Skin of body (tissue), 2 donors: ENCODE measurements around the gene FLYWCH2. TPM values are rescaled to one million over a fixed set of nuclear protein-coding genes. Genes with fewer than 3 reads are reported as not detected.
A peak's percentile ranks its signal among the peaks of the same experiment; 100 is the strongest.

Experiments used
- DNase-seq: peaks from one replicate; lab custom pipeline; 2025; lab: John Stamatoyannopoulos, UW
- total RNA-seq: library from RNA; depleted of rRNA; stranded (reverse); fragments of >200 nt; gene quantifications from one replicate; pipeline ENCODE4 v1.2.3, GENCODE V29; 2014

The FLYWCH2 gene
- total RNA-seq, 1 donor from 2014 or later = 17.4 TPM

DNA sequence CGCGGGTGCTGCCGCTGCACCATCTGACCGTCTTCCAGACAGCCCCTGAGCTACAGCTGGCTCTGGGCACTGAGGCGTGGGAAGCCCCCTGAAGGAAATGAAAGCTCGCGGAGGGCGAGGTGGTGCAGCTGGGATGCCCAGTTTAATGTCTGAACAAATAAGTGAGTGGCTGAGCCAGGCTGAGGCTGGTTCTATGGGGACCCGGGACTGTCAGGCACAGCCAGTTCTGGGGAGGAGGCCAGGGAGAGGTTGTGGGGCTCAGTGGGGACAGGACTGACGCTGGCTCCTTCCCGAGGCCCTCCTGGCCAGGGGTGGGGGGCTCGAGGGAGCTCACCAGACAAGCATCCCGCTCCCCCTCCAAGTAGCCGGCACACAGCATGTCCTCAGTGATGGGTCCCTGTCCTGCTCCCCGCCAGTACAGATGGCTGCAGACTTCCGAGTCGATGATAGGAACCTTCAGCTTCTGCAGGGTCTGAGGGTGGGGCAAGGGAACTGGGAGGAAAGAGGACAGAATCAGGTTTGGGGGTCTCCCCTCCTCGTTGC, 29.4 kb upstream of the FLYWCH2 start:
- no peak for DNase-seq

DNA sequence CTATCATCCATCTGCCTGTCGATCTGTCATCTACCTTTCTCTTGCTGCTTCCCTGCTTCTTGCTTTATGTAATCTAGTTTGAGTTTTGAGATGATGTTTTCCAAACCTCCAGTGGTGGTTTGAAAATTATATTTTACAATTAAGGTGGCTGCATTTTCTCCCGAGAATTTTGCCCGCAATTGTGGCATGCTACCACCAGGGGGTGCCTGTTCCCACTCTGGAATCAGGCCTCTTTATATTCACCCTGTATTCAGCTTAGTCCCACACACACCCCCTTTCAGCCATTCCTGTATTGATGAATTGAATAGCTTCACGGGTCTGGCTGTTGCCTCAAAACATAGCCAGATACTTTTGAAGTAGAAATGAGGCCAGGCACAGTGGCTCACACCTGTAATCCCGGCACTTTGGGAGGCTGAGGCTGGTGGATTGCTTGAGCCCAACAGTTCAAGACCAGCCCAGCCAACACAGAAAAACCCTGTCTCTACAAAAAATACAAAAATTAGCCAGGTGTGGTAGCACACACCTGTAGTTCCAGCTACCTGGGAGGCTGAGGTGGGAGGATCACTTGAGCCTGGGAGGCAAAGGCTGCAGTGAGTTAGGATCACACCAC, 28.2 kb upstream of the FLYWCH2 start:
- DNase-seq = no peak

DNA sequence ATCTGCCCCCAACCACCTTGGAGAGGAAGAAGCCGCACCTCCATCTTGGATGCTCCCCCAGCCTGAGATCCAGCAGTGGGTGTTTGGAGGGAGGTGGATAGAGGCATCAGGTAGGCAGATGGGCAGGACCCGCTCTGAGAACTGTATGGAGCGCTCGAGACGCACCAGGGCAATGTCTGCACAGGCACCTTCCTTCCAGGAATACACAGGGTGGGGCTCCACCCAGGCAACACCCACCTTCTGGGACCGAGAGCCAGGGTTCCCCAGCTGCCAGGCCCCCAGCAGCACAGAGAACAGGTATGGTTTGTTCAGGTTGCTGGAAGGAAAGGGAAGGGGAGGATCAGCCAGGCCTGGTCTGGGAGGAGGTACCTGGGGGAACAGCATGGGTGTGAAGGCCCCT, 27.5 kb upstream of the FLYWCH2 start:
- no peak for DNase-seq

DNA sequence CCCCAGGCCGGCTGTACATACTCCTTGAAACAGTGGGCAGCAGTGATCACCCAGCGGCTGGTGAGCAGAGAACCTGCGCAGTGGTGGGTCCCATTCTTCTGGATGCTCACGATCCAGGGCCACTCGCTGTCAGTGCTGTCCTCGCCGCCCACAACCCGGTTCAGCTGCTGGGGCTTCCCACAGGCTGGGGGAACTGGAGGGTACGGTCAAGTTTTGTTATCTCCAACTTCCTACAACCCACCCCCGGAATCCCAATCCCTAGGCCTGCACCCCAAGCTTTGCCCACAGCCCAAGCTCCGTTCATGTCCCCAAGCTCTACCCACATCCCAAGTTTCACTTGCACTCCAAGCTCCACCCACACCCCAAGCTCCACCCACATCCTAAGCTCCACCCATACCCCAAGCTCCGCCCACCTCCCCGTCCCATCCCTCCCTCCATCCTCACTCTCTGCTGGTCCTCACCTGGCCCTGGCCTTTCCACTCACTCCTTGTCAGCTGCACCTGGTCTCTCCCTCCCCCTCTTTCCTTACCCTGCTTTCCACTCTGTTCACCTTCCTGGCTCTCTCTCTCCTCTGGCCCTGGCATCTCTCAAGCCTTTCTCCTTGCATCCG, 26.8 kb upstream of the FLYWCH2 start:
- DNase-seq = no peak

DNA sequence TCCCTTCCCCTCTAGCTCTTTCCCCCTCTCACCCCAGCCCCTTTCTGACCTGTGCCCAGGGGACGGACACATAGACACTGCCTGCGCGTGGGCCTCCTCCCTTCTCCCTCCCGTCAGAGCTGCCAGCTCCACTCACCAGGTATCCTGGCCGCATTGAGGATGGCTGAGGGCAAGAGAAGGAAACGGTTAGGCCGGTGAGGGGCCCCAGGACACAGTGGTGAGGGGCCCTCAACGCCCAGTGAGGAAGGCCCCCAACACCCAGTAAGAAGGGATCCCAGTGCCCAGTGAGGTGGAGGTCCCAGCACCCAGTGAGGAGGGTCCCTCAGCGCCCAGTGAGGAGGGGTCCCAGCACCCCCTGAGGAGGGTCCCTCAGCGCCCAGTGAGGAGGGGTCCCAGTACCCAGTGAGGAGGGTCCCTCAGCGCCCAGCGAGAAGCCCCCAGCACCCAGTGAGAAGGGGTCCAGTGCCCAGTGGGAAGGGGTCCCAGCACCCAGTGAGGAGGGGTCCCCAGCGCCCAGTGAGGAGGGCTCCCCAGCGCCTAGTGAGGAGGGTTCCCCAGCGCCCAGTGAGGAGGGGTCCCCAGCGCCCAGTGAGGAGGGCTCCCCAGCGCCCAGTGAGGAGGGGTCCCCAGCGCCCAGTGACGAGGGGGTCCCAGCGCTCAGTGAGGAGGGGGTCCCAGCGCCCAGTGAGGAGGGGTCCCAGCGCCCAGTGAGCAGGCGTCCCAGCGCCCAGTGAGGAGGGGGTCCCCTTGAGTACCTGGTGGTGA, 26.1 kb upstream of the FLYWCH2 start:
- DNase-seq = no peak

GRCh38 chr16:2857451-2858244, 25.4 kb upstream of the FLYWCH2 start, which contains the start of gene PRSS22:
PRSS22 (minus strand) TSS chr16:2858170; CDS start chr16:2858104, 66 bp downstream.
- DNase-seq = no peak

- no peak for DNase-seq
Measured at GRCh38 chr16:2858245-2859025, 24.6 kb upstream of the FLYWCH2 start.

DNA sequence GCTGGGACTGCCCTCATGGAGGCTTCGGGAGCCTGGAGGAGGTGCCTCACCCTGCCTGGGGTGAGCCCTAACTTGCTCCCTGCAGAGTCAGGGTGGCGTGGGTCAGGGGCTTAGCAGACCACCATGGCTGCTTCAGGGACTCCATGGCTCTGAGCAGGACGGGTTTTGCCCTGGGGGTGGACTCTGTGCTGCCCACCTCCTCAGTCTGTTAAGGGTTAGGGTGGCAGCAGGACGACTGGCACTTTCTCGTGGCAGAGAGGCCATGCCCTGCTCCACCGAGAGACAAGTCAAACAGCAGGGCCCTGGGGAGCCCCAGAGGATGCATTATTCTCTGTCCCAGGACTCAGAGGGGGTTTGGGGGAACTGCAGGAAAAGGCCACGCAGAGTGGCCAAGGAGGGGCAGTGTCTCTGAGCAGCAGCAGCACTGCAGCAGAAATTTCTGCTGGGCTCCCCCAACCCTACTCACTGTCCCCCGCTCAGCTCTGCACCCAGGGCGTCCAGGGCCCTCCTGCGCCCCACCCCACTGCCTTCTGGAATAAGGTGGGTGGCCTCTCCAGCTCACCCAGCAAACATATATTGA, 23.2 kb upstream of the FLYWCH2 start:
- no peak for DNase-seq

GRCh38 chr16:2860826-2861567, 22.0 kb upstream of the FLYWCH2 start:
- DNase-seq = no peak

DNA sequence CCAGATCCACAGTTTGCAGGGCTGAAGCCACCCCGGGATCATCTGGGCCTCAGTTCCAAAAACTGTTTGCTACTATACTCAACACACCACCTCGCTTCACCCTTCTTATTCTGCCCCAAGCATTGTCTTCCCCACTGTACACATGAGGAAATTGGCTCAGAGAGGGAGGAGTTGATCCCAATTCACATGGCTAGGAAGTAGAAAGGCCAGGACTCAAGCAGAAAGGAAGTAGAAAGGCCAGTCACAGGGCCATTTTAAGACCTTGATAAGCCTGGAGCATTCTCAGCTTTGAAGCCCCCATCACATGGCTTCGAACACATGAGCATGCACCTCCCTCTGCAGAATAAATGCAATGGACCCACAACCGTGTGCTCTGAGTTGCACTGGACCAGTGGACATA, 17.4 kb upstream of the FLYWCH2 start:
- no peak for DNase-seq

- DNase-seq = no peak
Measured at GRCh38 chr16:2866431-2866830, 16.6 kb upstream of the FLYWCH2 start.

DNA sequence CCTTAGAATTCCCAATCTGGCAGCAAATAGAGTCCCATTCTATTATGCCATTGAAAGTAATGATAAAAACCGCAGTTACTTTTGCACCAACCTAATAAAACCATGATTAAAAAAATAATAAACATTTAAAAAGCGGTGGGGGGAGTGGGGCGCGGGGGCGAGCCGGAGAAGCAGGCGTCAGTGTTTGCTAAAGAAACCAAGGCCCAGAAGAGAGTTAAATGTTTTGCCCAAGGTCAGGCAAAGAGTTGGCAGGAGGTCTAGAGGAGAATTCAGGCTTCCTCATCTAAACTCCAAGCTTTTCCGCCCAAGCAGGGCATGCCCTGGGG, 15.4 kb upstream of the FLYWCH2 start:
- no peak for DNase-seq

DNA sequence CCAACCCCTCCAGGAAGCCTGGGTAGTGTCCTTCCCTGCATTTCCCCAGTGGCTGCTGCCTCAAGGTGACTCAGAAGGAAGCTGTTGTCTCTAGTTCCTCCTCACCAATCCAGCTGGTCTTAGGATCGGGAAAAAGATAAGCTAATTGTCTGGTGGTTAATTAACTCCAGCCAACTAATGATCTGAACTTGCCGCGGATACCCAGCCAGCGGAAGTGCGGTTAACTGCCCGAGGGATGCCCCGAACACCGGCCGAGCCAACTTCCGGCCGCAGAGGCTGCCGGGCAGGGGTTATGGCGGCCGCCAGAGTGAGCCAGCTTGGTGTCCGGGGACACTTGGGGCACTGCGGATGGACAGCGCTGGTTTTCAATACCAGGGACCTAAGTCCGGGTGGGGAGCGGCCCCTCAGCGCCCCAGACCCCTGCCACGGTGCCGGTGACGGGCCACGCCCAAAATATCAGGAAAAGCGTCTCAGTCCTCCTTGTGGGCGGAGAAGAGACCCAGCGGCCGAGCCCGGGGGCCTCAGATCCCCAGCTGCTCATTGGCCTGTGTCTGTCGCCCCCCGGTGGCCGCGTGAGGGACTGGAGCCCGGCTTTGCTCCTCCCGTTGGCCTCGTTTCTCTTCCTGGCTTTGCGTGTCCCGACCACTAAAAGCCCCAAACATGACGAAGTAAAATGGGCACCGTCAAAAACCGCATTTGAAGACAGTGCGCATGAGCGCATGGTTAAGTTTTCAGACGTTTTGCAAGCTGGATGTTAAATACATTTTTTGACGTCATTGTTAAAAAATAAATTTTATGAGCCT, 14.8 kb upstream of the FLYWCH2 start:
- DNase-seq = peak; percentile 87

DNA sequence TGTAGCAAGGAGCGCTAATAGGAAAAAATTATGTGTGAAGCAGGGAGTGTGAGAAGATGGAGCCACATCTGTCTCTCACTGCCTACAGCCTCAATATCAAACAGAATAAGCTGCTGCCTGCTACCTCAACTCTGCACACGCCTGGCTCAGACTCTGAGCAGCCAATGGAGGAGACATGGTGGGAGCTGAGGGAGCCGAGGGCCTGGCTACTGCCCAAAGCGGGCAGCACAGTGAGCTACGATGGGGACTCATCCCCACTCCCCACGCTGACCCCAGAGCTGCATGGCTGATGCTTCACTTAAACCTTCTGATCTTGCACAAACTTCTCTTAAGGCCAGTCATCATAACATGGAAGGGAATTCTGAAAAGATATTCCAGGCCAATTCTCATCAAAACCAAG, 11.1 kb upstream of the FLYWCH2 start:
- no peak for DNase-seq

- no peak for DNase-seq
Measured at GRCh38 chr16:2874032-2874911, 8.7 kb upstream of the FLYWCH2 start.

- peak; percentile 23 for DNase-seq
Measured at GRCh38 chr16:2874912-2875362, 8.1 kb upstream of the FLYWCH2 start.

GRCh38 chr16:2879854-2880508, 3.0 kb upstream of the FLYWCH2 start:
- DNase-seq = no peak
